ENCODE results near the gene CFAP90. TPM values are rescaled to one million over a fixed set of nuclear protein-coding genes. Genes with fewer than 3 reads are reported as not detected.

The CFAP90 gene
- total RNA-seq, 1 donor from 2014 or later, result not detected

GRCh38 chr5:7802855-7803254 lies 48.1 kb downstream of the CFAP90 start:
- Mint-ChIP-seq H3K27ac (no peak overlapping the region), H3K4me3 (no peak overlapping the region), H3K36me3 (no peaks in the 10 kb centered on the region), H3K4me1 (no peaks in the 10 kb centered on the region), H3K9me3 (peaks cover 3% of the 10 kb centered on the region), H3K27me3 (ENCODE audit: insufficient read depth, low read depth) (peaks cover 3% of the 10 kb centered on the region)
- Histone ChIP-seq H3K4me3 (no peak overlapping the region), H3K36me3 (no peaks in the 10 kb centered on the region), H3K9ac (no peak overlapping the region), H3K79me2 (ENCODE audit: low read depth) (no peaks in the 10 kb centered on the region), H3K27ac (no peak overlapping the region), H4K20me1 (ENCODE audit: low read depth) (no peaks in the 10 kb centered on the region), H3K4me1 (no peaks in the 10 kb centered on the region), H2AFZ (replicated peaks) (no peak overlapping the region), H3F3A (ENCODE audit: low read depth) (no peaks in the 10 kb centered on the region), H3K27me3 (no peaks in the 10 kb centered on the region), H3K9me3 (ENCODE audit: low read depth) (no peaks in the 10 kb centered on the region), H3K4me2 (no peak overlapping the region)
- TF ChIP-seq CTCF (IDR thresholded peaks at IDR 0.05), result no peak
- no peak for TF ChIP-seq EZH2 (IDR thresholded peaks at IDR 0.05)
- TF ChIP-seq EZH2phosphoT487 (IDR thresholded peaks at IDR 0.05), result no peak
- no peak for DNase-seq (ENCODE audit: low spot score)

GRCh38 chr5:7801891-7802614 lies 48.9 kb downstream of the CFAP90 start:
- Mint-ChIP-seq H3K9me3 (peaks cover 3% of the 10 kb centered on the region), H3K27ac (no peak overlapping the region), H3K36me3 (no peaks in the 10 kb centered on the region), H3K27me3 (ENCODE audit: insufficient read depth, low read depth) (peaks cover 5% of the 10 kb centered on the region), H3K4me1 (no peaks in the 10 kb centered on the region), H3K4me3 (no peak overlapping the region)
- no peak overlapping the region for H3K9ac ChIP-seq
- H4K20me1 ChIP-seq (ENCODE audit: low read depth), result no peaks in the 10 kb centered on the region
- no peaks in the 10 kb centered on the region for H3K27me3 ChIP-seq
- no peak for DNase-seq (ENCODE audit: low spot score)
- H3F3A ChIP-seq (ENCODE audit: low read depth), result no peaks in the 10 kb centered on the region
- H3K27ac ChIP-seq, result no peak overlapping the region
- H3K4me1 ChIP-seq, result no peaks in the 10 kb centered on the region
- TF ChIP-seq EZH2 (IDR thresholded peaks at IDR 0.05) (no peak), EZH2phosphoT487 (IDR thresholded peaks at IDR 0.05) (no peak), CTCF (IDR thresholded peaks at IDR 0.05) (no peak)
- H3K79me2 ChIP-seq (ENCODE audit: low read depth), result no peaks in the 10 kb centered on the region
- H2AFZ ChIP-seq (replicated peaks), result no peak overlapping the region
- no peak overlapping the region for H3K4me3 ChIP-seq
- no peaks in the 10 kb centered on the region for H3K9me3 ChIP-seq (ENCODE audit: low read depth)
- no peaks in the 10 kb centered on the region for H3K36me3 ChIP-seq
- H3K4me2 ChIP-seq, result no peak overlapping the region

- H3K27ac ChIP-seq, result peak overlapping the region; percentile 83
- no peaks in the 10 kb centered on the region for H3K36me3 Mint-ChIP-seq
- H3K9ac ChIP-seq, result no peak overlapping the region
- H3K27me3 Mint-ChIP-seq (ENCODE audit: insufficient read depth, low read depth), result peaks cover 7% of the 10 kb centered on the region
- H3K9me3 Mint-ChIP-seq, result peaks cover 3% of the 10 kb centered on the region
- H2AFZ ChIP-seq (replicated peaks), result no peak overlapping the region
- H3K79me2 ChIP-seq (ENCODE audit: low read depth), result no peaks in the 10 kb centered on the region
- no peak overlapping the region for H3K4me3 Mint-ChIP-seq
- no peaks in the 10 kb centered on the region for H4K20me1 ChIP-seq (ENCODE audit: low read depth)
- H3K4me1 Mint-ChIP-seq, result peaks cover 24% of the 10 kb centered on the region
- H3K4me1 ChIP-seq, result peaks cover 24% of the 10 kb centered on the region
- H3K9me3 ChIP-seq (ENCODE audit: low read depth), result no peaks in the 10 kb centered on the region
- H3K4me2 ChIP-seq, result peak overlapping the region; percentile 53
- H3K27ac Mint-ChIP-seq, result peak overlapping the region; percentile 61
- no peaks in the 10 kb centered on the region for H3K27me3 ChIP-seq
- H3K4me3 ChIP-seq, result no peak overlapping the region
- DNase-seq (ENCODE audit: low spot score), result peak; percentile 23
- H3F3A ChIP-seq (ENCODE audit: low read depth), result peaks cover 14% of the 10 kb centered on the region
- TF ChIP-seq EZH2phosphoT487 (IDR thresholded peaks at IDR 0.05), result no peak
- TF ChIP-seq CTCF (IDR thresholded peaks at IDR 0.05), result no peak
- TF ChIP-seq EZH2 (IDR thresholded peaks at IDR 0.05), result no peak
- no peaks in the 10 kb centered on the region for H3K36me3 ChIP-seq
Measured at GRCh38 chr5:7795306-7795705, 55.6 kb downstream of the CFAP90 start.

All from neural progenitor cell (in vitro differentiated cells).